Vagina (tissue), 2 donors: ENCODE measurements around the gene E2F6. TPM values are rescaled to one million over a fixed set of nuclear protein-coding genes. Genes with fewer than 3 reads are reported as not detected.
A peak's percentile ranks its signal among the peaks of the same experiment; 100 is the strongest.

Experiments used
- DNase-seq, 2 donors: peaks; one replicate each; pipeline ENCODE4 v3.0.0-alpha.2; 2017; ENCODE audit errors: extremely low spot score in 2 of 2
- H3K27ac ChIP-seq: fragments of 200-600 bp; sonication (generic); one replicate; pipeline ENCODE4 v1.5.1; 2019
- H3K27me3 ChIP-seq: fragments of 200-600 bp; sonication (generic); one replicate; pipeline ENCODE4 v1.5.1; 2019
- H3K36me3 ChIP-seq, 2 donors: fragments of 200-600 bp; sonication (generic); one replicate each; pipeline ENCODE4 v1.5.1; 2017 to 2019
- H3K4me1 ChIP-seq: fragments of 200-600 bp; sonication (generic); one replicate; pipeline ENCODE4 v1.5.1; 2019
- H3K4me3 ChIP-seq, 2 donors: fragments of 200-600 bp; sonication (generic); 1 replicate in 1 of 2; 2 replicates in 1 of 2; pipeline ENCODE4 v1.5.1; 2016 to 2019
- H3K9me3 ChIP-seq: fragments of 200-600 bp; sonication (generic); one replicate; pipeline ENCODE4 v1.5.1; 2019
- CTCF ChIP-seq, 3 experiments: fragments of 450-650 bp in 2 of 3; fragments of 200-600 bp in 1 of 3; sonication (generic) in 1 of 3; IDR thresholded peaks; one replicate each; pipeline ENCODE4 v1.5.1; 2017 to 2019; ENCODE audit warnings: antibody characterized with exemption in 3 of 3, mild to moderate bottlenecking in 2 of 3, moderate library complexity in 2 of 3
- POLR2A ChIP-seq, 2 donors: fragments of 450-650 bp; IDR thresholded peaks; one replicate each; pipeline ENCODE4 v1.6.1; 2017; ENCODE audit warnings: antibody characterized with exemption in 2 of 2, mild to moderate bottlenecking in 2 of 2, moderate library complexity in 2 of 2
- POLR2AphosphoS5 ChIP-seq, 2 donors: sonication (generic); formaldehyde crosslinking; IDR thresholded peaks; one replicate each; pipeline ENCODE4 v1.9.0; 2017; ENCODE audit warnings: antibody characterized with exemption in 2 of 2, mild to moderate bottlenecking in 2 of 2, low read depth in 1 of 2; ENCODE audit not compliant: insufficient read depth in 1 of 2
- intact Hi-C: fragments of 100-400 bp; cut with DNase I; formaldehyde crosslinking; loops from one replicate; pipeline ENCODE4 v1.15.1; 2023
- total RNA-seq: library from RNA; depleted of rRNA; stranded (reverse); fragments of >200 nt; gene quantifications from one replicate; pipeline ENCODE4 v1.2.3, GENCODE V29; 2016

The E2F6 gene
- total RNA-seq, 1 donor from 2014 or later: 9.1 TPM

DNA sequence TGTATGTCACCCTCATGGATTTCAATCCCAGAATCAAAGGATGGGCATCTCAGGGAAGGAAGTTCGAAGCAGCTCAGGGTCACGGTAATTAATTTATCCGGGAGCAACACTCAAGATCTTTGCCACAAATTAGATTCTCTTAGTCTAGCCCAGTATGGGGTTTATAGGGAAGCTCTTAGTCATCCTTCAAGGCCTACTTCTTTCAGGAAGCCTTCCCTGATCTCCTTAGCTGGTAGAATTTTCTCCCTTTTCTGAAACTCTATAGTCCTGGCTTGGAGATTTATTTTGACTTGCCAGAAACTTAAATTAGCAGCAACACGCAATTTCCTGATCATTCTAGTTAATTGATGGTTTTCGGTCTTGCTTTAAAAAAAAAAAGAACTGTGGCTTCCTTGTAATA, 47.4 kb upstream of the E2F6 start:
- Histone ChIP-seq H3K4me3 (no peak overlapping the region), H3K9me3 (no peaks in the 10 kb centered on the region), H3K36me3 (no peaks in the 10 kb centered on the region), H3K27ac (peak overlapping the region; percentile 22), H3K4me1 (peaks cover 5% of the 10 kb centered on the region), H3K27me3 (no peaks in the 10 kb centered on the region)
- TF ChIP-seq POLR2AphosphoS5 (IDR thresholded peaks at IDR 0.05; ENCODE audit: insufficient read depth in 1 of 2, low read depth in 1 of 2) (no peak), CTCF (IDR thresholded peaks at IDR 0.05) (no peak), POLR2A (IDR thresholded peaks at IDR 0.05) (no peak)
- DNase-seq: no peak
- intact Hi-C loops: no loop called here

GRCh38 chr2:11512431-11512830, 46.5 kb upstream of the E2F6 start:
- Histone ChIP-seq H3K36me3 (no peaks in the 10 kb centered on the region), H3K4me3 (no peak overlapping the region), H3K27ac (peak overlapping the region; percentile 22), H3K4me1 (peaks cover 14% of the 10 kb centered on the region), H3K9me3 (no peaks in the 10 kb centered on the region), H3K27me3 (no peaks in the 10 kb centered on the region)
- TF ChIP-seq POLR2A (IDR thresholded peaks at IDR 0.05) (no peak), CTCF (IDR thresholded peaks at IDR 0.05) (no peak), POLR2AphosphoS5 (IDR thresholded peaks at IDR 0.05; ENCODE audit: insufficient read depth in 1 of 2, low read depth in 1 of 2) (no peak)
- intact Hi-C loops: no loop called here
- DNase-seq: no peak

- DNase-seq: no peak
- no peak for TF ChIP-seq CTCF (IDR thresholded peaks at IDR 0.05)
- no peak for TF ChIP-seq POLR2AphosphoS5 (IDR thresholded peaks at IDR 0.05; ENCODE audit: insufficient read depth in 1 of 2, low read depth in 1 of 2)
- no peak for TF ChIP-seq POLR2A (IDR thresholded peaks at IDR 0.05)
Observed at GRCh38 chr2:11509657-11510360, 43.8 kb upstream of the E2F6 start.

DNA sequence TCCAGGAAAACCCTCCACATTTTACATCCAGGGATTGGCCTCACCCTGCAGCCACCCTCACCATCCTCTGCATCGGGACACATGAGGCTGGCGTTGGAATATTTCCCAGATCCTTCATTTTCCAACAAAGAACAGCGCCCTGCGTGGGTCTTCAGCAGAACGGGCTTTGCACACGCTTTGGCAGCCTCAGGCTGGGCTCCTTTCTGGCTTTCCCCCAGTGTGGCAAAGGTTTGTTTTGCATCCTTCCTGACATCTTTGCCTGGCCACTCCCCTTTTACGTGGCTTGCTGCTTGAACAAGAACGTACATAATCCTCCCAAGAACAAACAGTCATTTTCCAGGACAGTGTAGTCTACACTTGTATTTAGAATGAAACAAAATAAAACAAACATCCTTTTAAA, 42.3 kb upstream of the E2F6 start:
- intact Hi-C loops: no loop called here
- H3K4me1 ChIP-seq: peaks cover 16% of the 10 kb centered on the region
- H3K27ac ChIP-seq: peak overlapping the region; percentile 14
- H3K27me3 ChIP-seq: no peaks in the 10 kb centered on the region
- H3K36me3 ChIP-seq: no peaks in the 10 kb centered on the region
- TF ChIP-seq POLR2AphosphoS5 (IDR thresholded peaks at IDR 0.05; ENCODE audit: insufficient read depth in 1 of 2, low read depth in 1 of 2): no peak
- no peaks in the 10 kb centered on the region for H3K9me3 ChIP-seq
- H3K4me3 ChIP-seq: no peak overlapping the region
- no peak for DNase-seq

More at GRCh38 chr2:11509657-11510360, 43.8 kb upstream of the E2F6 start:
- H3K4me1 ChIP-seq: peaks cover 16% of the 10 kb centered on the region
- no peaks in the 10 kb centered on the region for H3K9me3 ChIP-seq
- H3K27ac ChIP-seq: no peak overlapping the region
- no peak overlapping the region for H3K4me3 ChIP-seq
- H3K27me3 ChIP-seq: no peaks in the 10 kb centered on the region
- intact Hi-C loops: no loop called here
- no peaks in the 10 kb centered on the region for H3K36me3 ChIP-seq

DNA sequence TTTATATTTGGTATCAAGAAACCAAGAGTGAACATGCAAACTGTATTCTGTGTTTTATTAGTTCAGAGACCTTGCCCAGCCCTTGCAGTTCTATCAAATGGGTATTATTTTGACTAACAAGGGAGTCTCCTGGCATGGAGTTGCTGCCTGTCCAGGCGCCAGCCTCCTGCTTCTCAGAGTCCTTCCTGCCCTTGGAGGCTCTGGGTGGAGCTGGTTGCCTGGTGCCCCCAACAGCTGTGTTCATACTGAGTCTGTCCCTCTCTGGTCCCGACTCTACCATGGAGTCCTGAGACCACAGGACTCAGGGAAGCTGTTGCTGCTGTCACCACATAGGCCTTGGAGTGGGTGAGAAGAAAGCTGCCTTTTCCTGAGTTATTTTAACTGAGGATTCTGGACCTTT, 41.6 kb upstream of the E2F6 start:
- DNase-seq: no peak
- H3K4me1 ChIP-seq: peaks cover 11% of the 10 kb centered on the region
- intact Hi-C loops: no loop called here
- no peaks in the 10 kb centered on the region for H3K36me3 ChIP-seq
- TF ChIP-seq POLR2A (IDR thresholded peaks at IDR 0.05): no peak
- no peak for TF ChIP-seq CTCF (IDR thresholded peaks at IDR 0.05)
- TF ChIP-seq POLR2AphosphoS5 (IDR thresholded peaks at IDR 0.05; ENCODE audit: insufficient read depth in 1 of 2, low read depth in 1 of 2): no peak
- H3K27me3 ChIP-seq: no peaks in the 10 kb centered on the region
- peak overlapping the region; percentile 14 for H3K27ac ChIP-seq
- no peak overlapping the region for H3K4me3 ChIP-seq
- no peaks in the 10 kb centered on the region for H3K9me3 ChIP-seq
